ENCODE data around the gene SPATS2.

GRCh38 chr12:49502590-49502989 lies 135.3 kb downstream of the SPATS2 start:
- TF ChIP-seq EZH2phosphoT487 (IDR thresholded peaks at IDR 0.05; ENCODE audit: borderline replicate concordance, low read length): no peak
- TF ChIP-seq, protein P1, sequence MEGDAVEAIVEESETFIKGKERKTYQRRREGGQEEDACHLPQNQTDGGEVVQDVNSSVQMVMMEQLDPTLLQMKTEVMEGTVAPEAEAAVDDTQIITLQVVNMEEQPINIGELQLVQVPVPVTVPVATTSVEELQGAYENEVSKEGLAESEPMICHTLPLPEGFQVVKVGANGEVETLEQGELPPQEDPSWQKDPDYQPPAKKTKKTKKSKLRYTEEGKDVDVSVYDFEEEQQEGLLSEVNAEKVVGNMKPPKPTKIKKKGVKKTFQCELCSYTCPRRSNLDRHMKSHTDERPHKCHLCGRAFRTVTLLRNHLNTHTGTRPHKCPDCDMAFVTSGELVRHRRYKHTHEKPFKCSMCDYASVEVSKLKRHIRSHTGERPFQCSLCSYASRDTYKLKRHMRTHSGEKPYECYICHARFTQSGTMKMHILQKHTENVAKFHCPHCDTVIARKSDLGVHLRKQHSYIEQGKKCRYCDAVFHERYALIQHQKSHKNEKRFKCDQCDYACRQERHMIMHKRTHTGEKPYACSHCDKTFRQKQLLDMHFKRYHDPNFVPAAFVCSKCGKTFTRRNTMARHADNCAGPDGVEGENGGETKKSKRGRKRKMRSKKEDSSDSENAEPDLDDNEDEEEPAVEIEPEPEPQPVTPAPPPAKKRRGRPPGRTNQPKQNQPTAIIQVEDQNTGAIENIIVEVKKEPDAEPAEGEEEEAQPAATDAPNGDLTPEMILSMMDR (IDR thresholded peaks at IDR 0.05; ENCODE audit: low read depth, low read length, poor library complexity, severe bottlenecking): no peak
